HG03045 (cell line): ENCODE data around the gene MUC21.

Experiments used
- ATAC-seq: cut with Tn5 transposase; IDR thresholded peaks from one replicate; pipeline ENCODE4 v1.9.1; 2021; ENCODE audit warnings: mild to moderate bottlenecking, moderate library complexity; ENCODE audit not compliant: unreplicated experiment

The MUC21 gene

DNA sequence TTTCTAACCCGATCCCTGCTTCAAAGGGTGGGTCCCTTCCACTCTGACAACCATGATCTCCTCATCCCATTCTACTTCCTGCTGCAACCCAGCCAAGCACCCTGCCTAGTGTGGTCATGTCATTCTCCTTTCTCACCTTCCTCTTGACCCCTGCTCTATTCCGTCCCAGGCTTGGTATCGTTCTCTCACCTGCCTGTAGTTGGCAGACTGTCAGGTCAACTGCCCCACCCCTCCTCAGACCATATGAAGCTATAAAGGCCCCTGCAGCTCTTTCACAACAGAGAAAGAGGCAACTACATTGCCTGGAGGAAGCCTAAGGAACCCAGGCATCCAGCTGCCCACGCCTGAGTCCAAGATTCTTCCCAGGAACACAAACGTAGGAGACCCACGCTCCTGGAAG, at the start of gene MUC21:
TSS of gene MUC21 (plus strand) at position 280 of the 400 bp plus-strand sequence. CDS start 241 bp downstream, outside the sequence.
- no peak for ATAC-seq

DNA sequence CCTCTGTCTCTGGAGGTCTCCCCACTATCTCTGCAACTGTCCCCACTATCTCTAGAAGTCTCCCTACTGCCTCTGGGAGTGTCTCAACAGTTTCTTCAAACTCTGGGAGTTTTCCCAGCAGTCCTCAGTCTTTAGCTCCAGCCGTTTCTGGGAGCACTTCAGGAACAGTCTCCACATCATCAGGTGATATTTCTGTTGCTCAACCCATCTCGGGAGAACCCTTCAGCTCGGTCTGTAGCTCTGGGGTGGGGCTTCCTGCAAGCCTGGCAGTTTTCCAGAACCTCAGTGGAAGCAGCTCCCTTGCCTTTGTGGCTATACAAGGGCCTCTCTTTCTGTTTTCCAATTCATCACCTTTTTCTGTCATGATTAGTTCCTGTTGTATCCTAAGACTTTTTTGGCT, 48.5 kb upstream of the MUC21 start:
- ATAC-seq = no peak

DNA sequence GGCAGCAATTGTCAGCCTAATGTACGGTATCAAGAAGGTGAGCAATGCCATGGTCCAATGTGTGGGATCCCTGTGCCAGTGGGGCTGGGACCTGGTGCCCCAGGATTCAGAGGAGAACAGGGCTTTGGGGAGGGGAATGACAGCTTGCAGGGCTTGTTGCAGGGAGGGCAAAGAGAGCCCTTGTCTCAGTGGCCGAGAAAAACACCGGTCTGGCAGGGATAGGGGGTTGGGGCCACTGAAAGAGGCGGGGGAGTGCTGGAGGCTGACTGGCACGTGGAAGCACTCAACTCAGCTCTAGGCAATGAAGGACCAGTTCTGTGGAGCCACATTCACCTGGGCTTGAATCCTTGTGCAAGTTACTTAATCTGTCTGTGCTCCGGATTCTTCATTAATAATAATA, 46.3 kb upstream of the MUC21 start:
- ATAC-seq = no peak

DNA sequence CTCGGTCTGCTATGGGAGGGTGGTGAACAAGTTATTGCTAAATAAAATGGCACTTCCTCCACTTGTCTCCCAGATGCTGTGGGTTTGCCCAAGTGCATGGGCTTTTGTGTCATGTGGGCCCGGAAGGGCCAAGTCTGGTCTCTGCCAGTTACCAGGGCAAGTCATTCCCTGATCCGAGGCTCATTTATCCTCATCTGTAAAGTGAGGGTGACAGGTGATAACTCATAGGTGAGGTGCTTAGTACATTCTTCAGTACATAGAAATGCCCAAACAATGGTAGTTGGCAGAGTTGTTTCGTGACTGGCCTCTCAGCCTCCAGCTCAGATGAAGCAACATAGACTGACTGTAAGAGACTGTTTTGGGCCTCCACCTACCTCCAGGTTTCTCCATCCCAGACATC, 44.8 kb upstream of the MUC21 start:
- no peak for ATAC-seq

DNA sequence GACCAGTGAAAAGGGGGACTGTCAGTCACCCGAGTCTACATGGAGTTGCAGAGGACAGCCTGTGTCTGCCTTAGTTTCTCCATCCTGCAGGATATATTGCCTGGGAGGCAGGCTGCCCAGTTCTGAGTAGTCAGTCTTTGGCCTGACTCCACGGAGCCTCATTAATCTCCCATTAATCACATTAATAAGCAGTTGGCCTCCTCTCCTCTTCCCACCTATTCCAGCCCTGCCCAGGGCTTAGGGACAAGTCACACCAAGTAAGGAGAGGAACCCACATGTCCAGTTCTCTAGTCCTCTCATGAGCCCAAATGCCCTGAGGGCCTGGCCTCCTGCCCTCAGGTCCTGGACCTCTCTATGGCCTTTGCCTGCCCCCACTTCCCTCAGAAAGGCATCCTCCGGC, 44.0 kb upstream of the MUC21 start:
- no peak for ATAC-seq

DNA sequence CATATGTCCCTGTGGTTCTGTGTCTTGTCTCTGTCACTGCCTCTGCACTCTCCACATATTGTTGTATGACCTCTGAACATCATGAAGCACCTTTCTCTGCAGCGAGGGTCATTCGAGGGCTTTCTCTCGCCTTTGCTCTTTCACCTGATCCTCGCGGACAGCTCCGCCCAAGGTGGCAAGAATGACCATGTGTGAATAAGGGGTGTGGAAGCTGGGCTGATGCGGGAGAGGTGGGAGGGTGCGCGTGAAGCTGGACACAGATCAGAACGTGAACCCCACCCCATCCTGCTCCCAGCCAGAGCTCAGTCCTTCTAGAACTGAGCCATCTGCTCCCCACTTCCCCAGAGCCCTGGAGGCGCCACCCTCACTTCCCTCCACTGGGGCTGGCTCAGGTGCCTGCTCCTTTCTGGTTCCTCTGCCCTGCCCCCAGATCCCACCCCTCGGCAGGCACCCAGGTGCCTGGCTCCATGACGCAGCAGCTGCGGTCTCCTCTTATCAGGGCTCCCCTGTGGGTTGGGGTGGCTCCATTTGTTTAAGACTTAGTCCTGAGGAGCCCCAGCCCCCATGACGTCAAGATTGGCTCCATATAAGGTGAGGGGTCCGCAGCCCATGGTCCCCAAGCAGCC, 43.0 kb upstream of the MUC21 start, which contains the start of gene MUCL3:
TSS of gene MUCL3 (plus strand) at position 613 of the 626 bp plus-strand sequence. CDS start 27 bp downstream, outside the sequence.
- no peak for ATAC-seq

DNA sequence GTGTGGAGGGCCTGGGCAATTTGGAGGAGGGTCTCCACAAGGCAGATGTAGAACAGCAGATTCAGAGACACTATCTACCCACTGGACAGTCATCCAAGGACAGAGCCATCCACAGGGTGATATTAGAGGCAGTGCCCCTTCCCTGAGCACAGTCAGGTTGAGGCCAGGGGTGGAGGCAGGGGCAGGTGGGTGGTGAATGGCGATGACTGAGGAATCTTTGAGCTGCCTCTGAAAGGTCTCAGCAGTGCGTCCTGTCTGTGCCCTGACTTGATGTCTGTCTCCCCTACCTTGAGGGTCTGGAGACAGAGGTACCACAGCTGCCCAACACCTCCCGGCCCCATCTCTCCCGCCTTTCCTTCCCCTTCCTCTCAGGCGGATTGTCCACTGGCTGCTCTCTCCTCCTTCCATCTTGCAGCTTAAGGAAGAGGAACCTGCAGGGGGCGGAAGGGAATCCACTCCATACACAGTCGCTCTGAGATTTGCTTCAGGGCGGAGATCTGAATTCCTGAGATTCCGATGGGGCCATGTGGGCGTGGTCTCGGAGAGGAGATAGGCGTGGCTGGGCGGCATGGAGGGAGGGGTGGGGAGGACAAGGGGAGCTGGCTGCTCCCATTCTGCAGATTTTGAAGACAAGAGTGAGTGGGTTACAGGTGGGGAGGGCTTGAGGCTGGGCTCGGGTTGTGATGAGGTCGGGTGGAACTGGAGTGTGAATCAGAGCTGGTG, 41.0 kb upstream of the MUC21 start:
- no peak for ATAC-seq

DNA sequence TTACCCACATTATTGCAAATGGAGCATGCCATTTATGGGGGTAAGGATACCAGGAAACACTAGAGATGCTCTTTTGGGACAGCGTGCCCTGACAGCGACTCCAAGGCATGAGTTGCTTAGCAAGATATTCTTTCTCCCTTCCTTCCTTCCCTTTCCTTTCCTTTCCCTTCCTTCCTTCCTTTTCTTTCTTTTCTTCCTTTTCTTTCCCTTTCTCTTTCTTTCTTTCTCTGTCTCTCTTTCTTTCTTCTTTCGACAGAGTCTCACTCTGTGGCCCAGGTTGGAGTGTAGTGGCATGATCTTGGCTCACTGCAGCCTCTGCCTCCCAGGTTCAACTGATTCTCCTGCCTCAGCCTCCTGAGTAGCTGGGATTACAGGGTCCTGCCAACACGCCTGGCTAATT, 39.5 kb upstream of the MUC21 start:
- no peak for ATAC-seq

DNA sequence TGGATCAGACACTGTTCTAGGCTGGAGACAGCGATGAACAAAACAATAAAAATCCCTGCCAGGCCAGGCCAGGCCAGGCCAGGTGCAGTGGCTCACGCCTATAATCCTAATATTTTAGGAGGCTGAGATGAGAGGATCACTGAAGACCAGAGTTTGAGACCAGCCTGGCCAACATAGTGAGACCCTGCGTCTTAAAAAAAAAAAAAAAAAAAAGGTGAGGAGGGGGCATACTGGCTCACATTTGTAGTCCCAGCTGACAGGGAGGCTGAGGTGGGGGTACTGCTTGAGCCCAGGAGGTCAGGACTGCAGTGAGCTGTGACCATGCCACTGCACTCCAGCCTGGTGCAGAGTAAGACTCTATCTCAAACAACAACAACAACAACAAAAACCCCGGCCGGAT, 38.2 kb upstream of the MUC21 start:
- ATAC-seq = no peak

DNA sequence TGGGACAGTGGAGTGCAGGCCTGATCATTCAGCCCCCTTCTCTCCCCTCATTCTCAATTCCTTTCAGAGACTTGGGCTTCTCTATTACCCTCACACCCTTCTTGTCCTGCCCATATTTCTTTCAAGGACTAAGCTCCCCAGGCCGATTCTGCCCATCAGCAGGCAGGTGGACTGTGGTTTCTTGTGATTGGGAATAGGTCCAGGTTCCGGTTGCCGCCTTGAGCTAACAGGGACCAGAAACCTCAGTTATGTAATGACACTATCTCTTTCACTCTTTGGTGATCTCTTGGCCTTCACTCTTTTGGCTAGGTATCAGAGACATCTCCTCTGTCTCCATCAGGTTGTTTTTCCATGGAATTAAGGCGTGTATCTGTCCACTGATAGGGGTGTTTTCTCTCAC, 36.3 kb upstream of the MUC21 start:
- no peak for ATAC-seq

DNA sequence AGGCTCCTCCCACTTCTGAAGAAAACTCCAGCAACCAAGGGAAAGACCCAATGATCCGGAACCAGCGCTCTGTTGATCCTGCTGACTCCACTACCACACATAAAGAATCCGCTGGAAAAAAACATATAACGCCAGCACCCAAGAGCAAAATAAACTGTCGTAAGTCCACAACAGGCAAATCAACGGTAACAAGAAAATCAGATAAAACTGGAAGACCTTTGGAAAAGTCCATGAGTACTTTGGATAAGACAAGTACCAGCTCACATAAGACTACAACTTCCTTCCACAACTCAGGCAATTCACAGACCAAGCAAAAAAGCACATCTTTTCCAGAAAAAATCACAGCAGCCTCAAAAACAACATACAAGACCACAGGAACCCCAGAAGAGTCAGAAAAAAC, 34.7 kb upstream of the MUC21 start:
- ATAC-seq = no peak

DNA sequence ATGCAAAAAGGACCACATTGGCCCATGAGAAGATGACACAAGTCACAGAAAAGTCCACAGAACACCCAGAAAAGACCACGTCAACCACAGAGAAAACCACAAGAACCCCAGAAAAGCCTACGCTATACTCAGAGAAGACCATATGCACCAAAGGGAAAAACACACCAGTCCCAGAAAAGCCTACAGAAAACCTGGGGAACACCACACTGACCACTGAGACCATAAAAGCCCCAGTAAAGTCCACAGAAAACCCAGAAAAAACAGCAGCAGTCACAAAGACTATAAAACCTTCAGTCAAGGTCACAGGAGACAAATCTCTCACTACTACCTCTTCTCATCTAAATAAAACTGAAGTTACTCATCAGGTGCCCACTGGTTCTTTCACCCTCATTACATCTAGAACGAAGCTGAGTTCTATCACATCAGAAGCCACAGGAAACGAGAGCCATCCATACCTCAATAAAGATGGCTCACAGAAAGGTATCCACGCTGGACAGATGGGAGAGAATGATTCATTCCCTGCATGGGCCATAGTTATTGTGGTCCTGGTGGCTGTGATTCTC, 31.5 kb upstream of the MUC21 start:
- no peak for ATAC-seq

DNA sequence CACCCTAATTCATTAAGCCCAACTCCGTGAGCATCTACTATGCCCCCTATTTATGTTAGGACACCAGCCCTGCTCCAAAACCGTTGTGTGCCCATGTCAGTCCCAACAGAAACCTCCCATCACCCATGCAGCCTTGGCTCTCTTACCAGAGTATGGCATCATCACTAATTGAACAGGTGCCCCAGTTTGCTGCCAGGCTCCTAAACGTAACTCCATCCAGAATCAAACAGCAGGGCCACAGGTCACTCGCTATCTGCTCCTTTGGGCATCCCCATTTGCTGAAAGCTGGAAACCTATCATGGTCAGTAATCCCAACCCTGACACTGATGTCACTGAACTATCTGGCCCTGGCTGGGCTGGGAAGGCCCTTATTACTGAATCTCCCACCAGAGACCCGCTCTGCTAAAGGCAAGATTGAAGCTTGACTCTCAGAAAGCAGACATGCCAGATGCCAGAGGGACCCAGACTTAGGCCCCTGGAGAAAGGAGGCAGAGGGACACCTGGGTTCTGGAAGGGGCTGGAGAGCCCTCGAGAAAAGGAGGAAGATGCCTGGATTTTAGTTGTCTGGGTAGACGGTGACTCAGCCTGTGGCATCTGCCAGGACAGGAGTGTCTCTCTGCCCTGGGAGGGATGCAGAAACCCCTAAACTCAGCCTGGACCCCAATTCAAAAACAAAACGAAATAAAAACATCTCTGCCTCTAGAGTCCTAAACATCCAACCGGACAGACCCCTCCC, 28.7 kb upstream of the MUC21 start:
- no peak for ATAC-seq

DNA sequence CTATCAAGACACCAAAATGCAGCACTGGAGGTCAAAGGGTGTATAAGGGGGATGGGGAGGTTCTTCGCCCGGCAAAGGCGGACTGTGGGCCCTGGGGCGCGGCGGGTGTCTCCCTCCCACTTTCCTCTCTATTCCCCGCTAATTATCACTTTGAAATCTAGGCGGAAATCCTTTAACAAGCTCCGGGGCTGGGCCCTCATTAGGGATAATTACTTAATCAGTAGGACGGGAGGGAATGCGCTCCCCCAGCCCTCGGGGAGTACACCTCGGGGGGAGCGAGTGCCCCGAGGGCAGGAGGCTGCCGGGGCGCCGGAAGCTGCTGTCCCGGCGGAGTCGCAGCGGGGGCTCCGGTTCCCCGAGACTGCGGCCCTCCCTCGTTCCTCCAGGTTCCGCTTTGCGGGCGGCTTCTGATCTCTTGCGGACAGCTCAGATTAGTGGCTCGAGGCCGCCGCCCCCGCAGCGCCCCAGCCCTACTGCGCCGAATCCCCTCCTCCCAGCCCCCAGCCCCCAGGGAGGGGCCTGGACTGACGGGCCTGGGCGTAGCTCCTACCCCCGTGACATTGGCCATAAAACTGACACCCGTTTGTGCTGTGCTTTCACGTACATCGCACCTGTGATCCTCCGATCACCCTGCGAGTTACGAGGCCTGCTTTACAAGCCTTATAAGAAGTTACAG, 28.0 kb upstream of the MUC21 start:
- peak; percentile 64 for ATAC-seq

DNA sequence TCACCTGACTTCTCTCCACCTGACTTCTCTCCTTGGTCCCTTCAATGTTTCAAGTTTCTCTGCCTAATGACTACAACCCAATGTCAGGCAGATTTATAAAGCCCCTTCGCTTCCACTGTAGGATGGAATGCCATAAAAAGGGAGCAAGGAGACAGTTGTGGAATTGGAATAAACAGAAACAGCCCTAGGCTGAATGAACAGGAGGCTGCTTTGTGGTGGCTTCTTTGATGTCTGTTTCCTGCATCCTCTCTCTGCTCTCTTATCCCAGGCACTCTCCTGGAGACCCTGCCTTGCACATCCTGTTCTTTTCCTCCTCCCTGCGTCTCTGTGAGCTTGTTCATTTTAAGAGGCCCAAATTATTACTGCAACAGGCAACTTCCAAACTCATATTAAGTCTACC, 25.8 kb upstream of the MUC21 start:
- no peak for ATAC-seq

DNA sequence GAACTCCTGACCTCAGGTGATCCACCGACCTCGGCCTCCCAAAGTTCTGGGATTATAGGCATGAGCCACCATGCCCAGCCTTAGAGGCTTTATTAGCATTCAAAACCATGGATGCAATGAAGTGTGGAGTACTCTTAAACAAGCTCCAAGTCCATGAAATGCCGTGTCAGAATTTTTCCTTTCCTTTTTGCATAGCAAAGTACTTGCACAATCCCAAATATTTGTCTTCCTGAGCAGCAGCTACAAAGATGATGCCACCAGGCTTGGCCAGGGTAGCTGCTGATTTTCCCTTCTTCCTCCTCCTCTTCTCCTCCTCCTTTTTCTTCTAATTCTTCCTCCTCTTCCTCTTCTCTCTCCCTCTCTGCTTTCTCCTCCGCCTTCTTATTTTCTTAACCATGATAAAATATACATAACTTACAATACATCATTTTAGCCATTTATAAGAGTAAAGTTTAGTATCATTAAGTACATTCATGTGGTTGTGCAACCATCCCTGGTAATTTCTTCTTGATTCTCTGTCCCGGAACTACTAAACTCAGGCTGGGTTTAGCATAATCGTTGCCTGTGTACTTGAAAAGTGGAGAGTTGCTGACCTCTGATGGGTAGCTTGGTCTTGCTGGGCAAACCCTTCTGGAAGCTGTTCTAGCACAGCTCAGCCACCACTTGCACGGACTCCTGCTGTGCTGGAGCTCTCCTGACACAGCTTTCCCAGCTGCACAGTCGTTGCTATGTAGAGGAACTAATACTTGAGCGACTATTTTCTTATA, 22.4 kb upstream of the MUC21 start:
- no peak for ATAC-seq

DNA sequence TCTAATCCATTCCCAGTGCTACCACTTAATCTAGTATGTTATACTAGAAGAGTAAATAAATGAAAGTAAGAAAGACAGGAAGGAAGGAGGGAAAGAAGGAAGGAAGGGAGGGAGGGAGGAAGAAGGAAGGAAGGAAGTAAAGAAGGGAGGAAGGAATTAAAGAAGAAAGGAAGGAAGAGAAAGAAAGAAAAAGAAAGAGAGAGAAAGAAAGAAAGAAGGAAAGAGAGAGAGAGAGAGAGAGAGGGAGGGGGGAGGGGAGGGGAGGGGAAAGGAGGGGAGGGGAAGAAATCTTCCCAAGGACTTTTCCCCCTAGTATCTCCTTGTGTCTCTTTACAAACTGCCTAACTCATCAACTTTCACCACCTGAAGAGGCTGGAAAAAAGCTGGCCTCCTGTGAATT, 20.8 kb upstream of the MUC21 start:
- no peak for ATAC-seq

DNA sequence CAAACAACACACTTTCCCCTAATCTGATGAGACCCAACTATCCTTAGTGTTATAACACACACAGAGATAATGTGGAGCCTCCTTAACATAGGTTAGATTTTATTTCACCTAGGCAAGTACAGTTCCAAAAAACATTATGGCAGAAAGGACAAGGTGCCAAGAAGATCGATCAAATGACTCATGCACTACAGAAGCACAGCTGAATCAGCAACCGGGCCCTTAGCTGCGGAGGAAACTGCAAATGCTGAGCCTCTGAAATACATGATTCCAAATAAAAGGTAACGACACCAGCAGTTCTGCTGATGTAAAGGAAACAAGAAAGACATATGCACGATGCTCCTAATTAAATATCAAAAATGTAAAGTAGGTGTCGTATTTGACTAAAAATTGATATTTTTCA, 19.9 kb upstream of the MUC21 start:
- no peak for ATAC-seq

DNA sequence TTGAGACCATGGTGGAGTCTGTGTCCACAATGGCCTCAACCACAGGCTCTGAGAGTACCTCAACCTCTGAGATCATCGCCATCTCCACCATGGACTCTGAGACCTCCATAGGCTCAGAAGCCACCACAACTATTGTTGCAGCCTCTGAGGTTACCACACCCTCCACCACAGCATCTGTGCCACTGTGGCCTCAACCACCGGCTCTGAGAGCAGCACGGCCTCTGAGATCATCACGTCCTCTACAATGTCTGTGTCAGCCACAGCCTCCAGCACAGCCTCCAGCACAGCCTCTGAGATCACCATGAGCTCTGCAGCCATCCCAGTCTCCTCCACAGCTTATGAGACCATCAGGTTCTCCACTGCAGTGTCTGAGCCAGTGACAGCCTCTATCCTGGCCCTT, 19.4 kb upstream of the MUC21 start:
- no peak for ATAC-seq

DNA sequence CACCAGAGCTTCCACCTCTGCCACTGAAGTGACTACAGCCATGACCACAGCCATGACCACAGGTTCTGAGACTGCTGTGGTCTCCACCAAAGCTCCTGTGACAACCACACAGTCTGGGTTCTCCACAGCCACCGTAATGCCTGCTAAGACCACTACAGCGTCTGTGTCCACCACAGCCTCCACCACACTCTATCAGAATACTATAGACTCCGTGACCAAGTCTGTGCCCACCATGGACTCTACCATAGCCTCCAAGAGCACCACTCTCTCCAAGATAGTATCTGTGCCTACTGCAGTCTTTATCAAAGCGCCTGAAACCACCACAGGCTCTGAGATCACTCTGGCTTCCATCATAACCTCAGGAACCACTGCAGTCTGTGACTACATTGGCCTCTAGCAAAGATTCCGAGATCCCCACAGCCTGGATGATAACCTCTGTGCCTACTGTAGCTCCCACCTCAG, 18.3 kb upstream of the MUC21 start:
- ATAC-seq = no peak
